Heart left ventricle (tissue), 16 donors: ENCODE measurements around the gene ATP2B2. TPM values are rescaled to one million over a fixed set of nuclear protein-coding genes. Genes with fewer than 3 reads are reported as not detected.

Experiments used
- ATAC-seq, 4 donors: fragments of 200-7000 bp; cut with Tn5 transposase; one replicate each; pipeline ENCODE4 v1.9.1; 2020 to 2022; ENCODE audit warnings: moderate library complexity in 4 of 4, mild to moderate bottlenecking in 3 of 4, moderate number of reproducible peaks in 1 of 4
- DNase-seq, 5 donors: peaks; one replicate each; pipeline ENCODE4 v3.0.0-alpha.2; 2020
- H3K27ac ChIP-seq, 12 donors: fragments of 200-600 bp; sonication (generic) in 4 of 12; one replicate each; pipeline versions ENCODE4 v1.5.0 to v1.8.0; 2016 to 2022; ENCODE audit warnings: mild to moderate bottlenecking in 2 of 12
- H3K27me3 ChIP-seq, 9 donors: fragments of 200-600 bp; sonication (generic) in 2 of 9; one replicate each; pipeline versions ENCODE4 v1.5.1 to v1.8.0; 2016 to 2022; ENCODE audit warnings: mild to moderate bottlenecking in 3 of 9
- H3K36me3 ChIP-seq, 9 donors: fragments of 200-600 bp; sonication (generic) in 2 of 9; one replicate each; pipeline versions ENCODE4 v1.5.0 to v1.8.0; 2018 to 2022; ENCODE audit warnings: mild to moderate bottlenecking in 2 of 9
- H3K4me1 ChIP-seq, 12 donors: fragments of 200-600 bp; sonication (generic) in 4 of 12; one replicate each; pipeline versions ENCODE4 v1.5.0 to v1.8.0; 2016 to 2022; ENCODE audit warnings: mild to moderate bottlenecking in 3 of 12
- H3K4me3 ChIP-seq, 12 donors: fragments of 200-600 bp; sonication (generic) in 4 of 12; one replicate each; pipeline versions ENCODE4 v1.5.0 to v1.8.0; 2017 to 2022; ENCODE audit warnings: mild to moderate bottlenecking in 9 of 12, moderate library complexity in 4 of 12
- H3K9me3 ChIP-seq, 12 donors: fragments of 200-600 bp; sonication (generic) in 4 of 12; one replicate each; pipeline versions ENCODE4 v1.5.0 to v1.8.0; 2016 to 2022; ENCODE audit warnings: mild to moderate bottlenecking in 1 of 12
- POLR2A ChIP-seq, 2 donors: fragments of 450-650 bp; IDR thresholded peaks; one replicate each; pipeline ENCODE4 v1.6.1; 2017; ENCODE audit warnings: antibody characterized with exemption in 2 of 2, mild to moderate bottlenecking in 2 of 2, moderate library complexity in 2 of 2
- WGBS, 4 donors: extraction: QIAGEN DNeasy Blood & Tissue Kit in 2 of 4; methylation state at CpG; one replicate each; pipeline versions ENCODE4 v1.1.5 to v1.1.7; 2013 to 2018; 5-methylcytosine and 5-hydroxymethylcytosine counted together
- intact Hi-C, 10 donors: fragments of 100-400 bp; cut with DNase I; formaldehyde crosslinking; loops; one replicate each; pipeline versions ENCODE4 v1.11.1 to v1.14.2; 2022
- polyA plus RNA-seq, 2 donors: library from polyadenylated mRNA; stranded (reverse); fragments of 200-250 nt; gene quantifications; one replicate each; pipeline ENCODE4 v1.2.3, GENCODE V29; 2013
- total RNA-seq, 9 donors: library from RNA; depleted of rRNA in 2 of 9; stranded (reverse); fragments of >200 nt in 2 of 9; fragmentation: NEBNext Ultra II Directional in 3 of 9; extraction: Animal tissue kit (Norgen Biotek cat#: 25700) in 3 of 9; gene quantifications; one replicate each; pipeline versions ENCODE4 v1.1.0 to v1.2.4, GENCODE V29; 2016 to 2023
- TF ChIP-seq, protein P1 (sequence below), 12 donors: fragments of 200-600 bp; sonication (generic) in 4 of 12; IDR thresholded peaks; one replicate each; pipeline versions ENCODE4 v1.5.0 to v1.8.0; 2018 to 2022; ENCODE audit warnings: antibody characterized with exemption in 12 of 12, mild to moderate bottlenecking in 5 of 12
- donor health status: ischemic (EF 13 %, LVEDD 7.1; RV severe dilation, severe dysfunction).
- donor health status: healthy with polysubstance abuse.
- donor health status: DM: no; HTN: yes; CAD: no.
- donor health status: DM: no; HTN: no; CAD: no.
- donor health status: ischemic (EF 25% LVEDD 6.9; RV normal size, moderate dysfunction).
- donor health status: ischemic (EF 25% LVEDD 5.7; RV mildly dilated, moderate dysfunction).
- donor health status: healthy.
- donor health status: DM: yes; HTN: yes; CAD: no.
- donor health status: ischemic (EF 35%, LVEDD 5.7; RV mildly dilated, moderate dysfunction).
- donor health status: nonischemic (EF 11% LVEDD 7.7; RV severe dilation, severe dysfunction).
- donor health status: DM: yes; HTN: yes; CAD: no.
- donor health status: PGD.
- donor health status: ischemic (EF 29% LVEDD 5.4; RV normal size, mild dysfunction).
- donor health status: nonischemic (EF 23%, LVEDD 6.1; RV moderate dilation, normal function).

Gene ATP2B2
- total and polyA plus RNA-seq, 11 donors, result 0.01 to 0.35 (median 0.12) TPM; not detected in 3

DNA sequence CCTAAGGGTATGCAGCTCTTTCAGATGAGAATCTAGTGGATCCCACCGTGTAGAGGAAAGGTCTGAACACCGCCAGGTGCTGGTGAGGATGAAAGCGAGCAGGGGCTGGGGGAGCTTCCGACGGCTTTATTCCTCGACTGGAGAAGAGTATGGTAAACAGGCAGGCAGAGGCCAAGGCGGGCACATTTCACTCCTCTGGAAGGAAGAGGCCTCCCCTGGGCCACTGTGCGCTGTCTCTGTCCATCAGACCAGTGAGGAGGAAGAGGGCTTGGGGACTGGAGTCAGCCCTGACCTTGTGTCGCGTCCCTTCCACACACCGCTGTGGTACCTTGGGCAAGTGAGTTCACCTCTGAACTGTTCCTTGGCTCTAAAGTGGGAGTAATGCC is 216.8 kb downstream of the ATP2B2 start:
- Histone ChIP-seq H3K27me3 (no peaks in the 10 kb centered on the region), H3K4me3 (no peak overlapping the region), H3K36me3 (peaks cover 0 to 54% (median 37%) of the 10 kb centered on the region in 9 donors), H3K9me3 (no peaks in the 10 kb centered on the region), H3K27ac (no peak overlapping the region), H3K4me1 (peaks cover 0 to 34% (median 4%) of the 10 kb centered on the region in 12 donors)
- intact Hi-C loops, result no loop called here
- ATAC-seq (no peak), DNase-seq (no peak)
- WGBS, 4 donors, result 87 to 98% (median 96%) methylated on average over 11 of the region's 11 CpGs
- TF ChIP-seq, protein P1, sequence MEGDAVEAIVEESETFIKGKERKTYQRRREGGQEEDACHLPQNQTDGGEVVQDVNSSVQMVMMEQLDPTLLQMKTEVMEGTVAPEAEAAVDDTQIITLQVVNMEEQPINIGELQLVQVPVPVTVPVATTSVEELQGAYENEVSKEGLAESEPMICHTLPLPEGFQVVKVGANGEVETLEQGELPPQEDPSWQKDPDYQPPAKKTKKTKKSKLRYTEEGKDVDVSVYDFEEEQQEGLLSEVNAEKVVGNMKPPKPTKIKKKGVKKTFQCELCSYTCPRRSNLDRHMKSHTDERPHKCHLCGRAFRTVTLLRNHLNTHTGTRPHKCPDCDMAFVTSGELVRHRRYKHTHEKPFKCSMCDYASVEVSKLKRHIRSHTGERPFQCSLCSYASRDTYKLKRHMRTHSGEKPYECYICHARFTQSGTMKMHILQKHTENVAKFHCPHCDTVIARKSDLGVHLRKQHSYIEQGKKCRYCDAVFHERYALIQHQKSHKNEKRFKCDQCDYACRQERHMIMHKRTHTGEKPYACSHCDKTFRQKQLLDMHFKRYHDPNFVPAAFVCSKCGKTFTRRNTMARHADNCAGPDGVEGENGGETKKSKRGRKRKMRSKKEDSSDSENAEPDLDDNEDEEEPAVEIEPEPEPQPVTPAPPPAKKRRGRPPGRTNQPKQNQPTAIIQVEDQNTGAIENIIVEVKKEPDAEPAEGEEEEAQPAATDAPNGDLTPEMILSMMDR (IDR thresholded peaks at IDR 0.05), result no peak
- TF ChIP-seq POLR2A (IDR thresholded peaks at IDR 0.05), result no peak

- 93 to 97% (median 95%) methylated on average over 10 to 12 of the region's 12 CpGs for WGBS, 4 donors
- H3K27ac ChIP-seq, result no peak overlapping the region
- no peaks in the 10 kb centered on the region for H3K9me3 ChIP-seq
- no peak overlapping the region for H3K4me3 ChIP-seq
- no peak for ATAC-seq
- no peaks in the 10 kb centered on the region for H3K27me3 ChIP-seq
- no peak for DNase-seq
- H3K36me3 ChIP-seq, result peaks cover 0 to 59% (median 42%) of the 10 kb centered on the region in 9 donors
- intact Hi-C loops, result no loop called here
- TF ChIP-seq, protein P1 (IDR thresholded peaks at IDR 0.05), result no peak
- TF ChIP-seq POLR2A (IDR thresholded peaks at IDR 0.05), result no peak
- H3K4me1 ChIP-seq, result peaks cover 0 to 30% (median 6%) of the 10 kb centered on the region in 12 donors
These were observed 217.3 kb downstream of the ATP2B2 start for GRCh38 chr3:10287936-10288574.

DNA sequence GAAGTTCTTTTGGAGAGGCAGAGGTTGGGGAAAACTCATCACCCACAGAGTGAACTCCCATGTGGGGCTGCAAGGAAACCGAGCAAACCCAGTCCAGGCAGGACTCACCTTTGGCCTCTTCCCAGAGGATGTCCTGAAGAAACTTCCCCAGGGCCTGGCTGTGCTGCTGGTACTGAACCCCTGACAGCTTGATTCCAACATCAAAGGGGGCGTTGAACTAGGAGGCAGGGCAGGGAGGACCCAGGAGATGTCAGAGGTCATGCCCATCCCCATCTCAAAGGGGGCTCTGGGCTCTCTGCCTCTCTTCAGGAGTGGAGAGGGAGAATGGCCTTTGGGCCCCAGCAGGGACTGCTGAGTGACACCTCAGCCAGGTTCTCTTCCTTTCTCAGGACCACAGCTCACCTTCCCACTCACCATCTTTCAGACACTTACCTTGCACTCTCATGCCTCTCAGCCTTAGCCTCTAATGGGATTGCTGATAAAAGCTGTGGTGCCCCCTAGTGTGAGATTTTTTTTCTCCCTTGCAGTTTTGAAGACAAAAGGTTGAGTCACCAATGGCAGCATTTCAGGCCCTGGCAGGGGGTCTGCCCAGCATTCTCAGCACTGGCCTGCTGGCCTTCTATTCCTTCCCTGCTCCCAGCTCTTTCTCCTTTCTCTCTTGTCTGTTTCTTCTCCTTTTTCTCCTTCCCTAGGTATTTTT is 218.6 kb downstream of the ATP2B2 start:
- WGBS, 4 donors, result 51 to 82% (median 60%) methylated on average over 2 of the region's 2 CpGs
- H3K36me3 ChIP-seq, result peaks cover 0 to 70% (median 42%) of the 10 kb centered on the region in 9 donors
- H3K9me3 ChIP-seq, result no peaks in the 10 kb centered on the region
- H3K27ac ChIP-seq, result no peak overlapping the region
- no peak overlapping the region for H3K4me3 ChIP-seq
- H3K27me3 ChIP-seq, result no peaks in the 10 kb centered on the region
- ATAC-seq, result peak in 1 of 4 donors; percentile 32
- intact Hi-C loops, result no loop called here
- H3K4me1 ChIP-seq, result peaks cover 0 to 23% (median 2%) of the 10 kb centered on the region in 12 donors
- DNase-seq, result peak in 1 of 5 donors; percentile 35
- TF ChIP-seq, protein P1 (IDR thresholded peaks at IDR 0.05), result peak in 5 of 12 donors; percentile 9 to 60 (median 19)
- TF ChIP-seq POLR2A (IDR thresholded peaks at IDR 0.05), result no peak

DNA sequence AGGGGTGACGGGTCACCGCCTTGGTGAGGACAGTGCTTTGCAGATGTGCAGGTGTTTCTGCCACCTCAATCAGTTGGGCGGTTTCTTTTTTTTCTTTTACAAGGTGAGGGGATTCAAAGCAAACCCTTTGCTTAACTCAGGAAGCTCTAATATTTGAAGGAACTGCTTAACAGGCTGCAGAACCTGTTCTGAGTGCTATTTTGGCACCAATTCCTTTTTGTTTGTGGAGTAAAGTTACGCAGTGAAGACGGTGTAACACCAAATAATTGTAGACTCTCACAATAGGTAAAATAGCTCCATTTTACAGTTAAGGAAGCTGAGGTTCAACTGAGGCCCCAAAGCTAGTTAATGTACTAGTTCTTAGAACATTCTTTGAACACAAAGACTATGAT is 219.3 kb downstream of the ATP2B2 start:
- H3K36me3 ChIP-seq, result peaks cover 0 to 73% (median 42%) of the 10 kb centered on the region in 9 donors

More for the DNA sequence above, 219.3 kb downstream of the ATP2B2 start:
- Histone ChIP-seq H3K27ac (no peak overlapping the region), H3K4me1 (peaks cover 0 to 23% (median 2%) of the 10 kb centered on the region in 12 donors), H3K4me3 (no peak overlapping the region), H3K9me3 (no peaks in the 10 kb centered on the region), H3K27me3 (no peaks in the 10 kb centered on the region)
- intact Hi-C loops, result no loop called here
- ATAC-seq (no peak), DNase-seq (no peak)
- 92 to 97% (median 94%) methylated on average over 5 of the region's 5 CpGs for WGBS, 4 donors
- TF ChIP-seq POLR2A (IDR thresholded peaks at IDR 0.05), result no peak
